HepG2 (cell line): Measurements from ENCODE around the gene GNA14.

Source experiments
- ZNF580 ChIP-seq: IDR thresholded peaks from 2 replicates; pipeline ENCODE4 v1.6.1; 2016; ENCODE audit warnings: low read depth, borderline replicate concordance
- ZNF75D ChIP-seq: sonication (generic); formaldehyde crosslinking; IDR thresholded peaks from 2 replicates; pipeline ENCODE4 v1.8.1; 2023; ENCODE audit warnings: missing genetic modification reagents, mild to moderate bottlenecking, borderline replicate concordance

GRCh38 chr9:77602852-77603251, 45.3 kb downstream of the GNA14 start:
- TF ChIP-seq ZNF75D (CRISPR knock-in tag) (no peak), ZNF580 (CRISPR knock-in tag) (no peak)
